HCT116 (cell line): ENCODE results near the gene GPALPP1.

ENCODE experiments used
- EZH2 ChIP-seq: fragments of 200-600 bp; sonication (generic); IDR thresholded peaks from 2 replicates; pipeline ENCODE4 v1.6.1; 2017; ENCODE audit warnings: antibody characterized with exemption, mixed run types
- EZH2phosphoT487 ChIP-seq: fragments of 200-600 bp; IDR thresholded peaks from 2 replicates; pipeline ENCODE4 v1.6.1; 2018; ENCODE audit warnings: antibody characterized with exemption, borderline replicate concordance
- POLR2A ChIP-seq: IDR thresholded peaks from 2 replicates; pipeline ENCODE4 v1.7.0; 2011; ENCODE audit warnings: borderline replicate concordance; ENCODE audit not compliant: insufficient read depth, insufficient read length; ENCODE audit errors: extremely low read depth
- ZNF274 ChIP-seq: fragments of 200-500 bp; sonication (Bioruptor generic); IDR thresholded peaks from 2 replicates; pipeline ENCODE4 v1.6.1; 2014; ENCODE audit warnings: mild to moderate bottlenecking, low read depth, low read length, inconsistent platforms
- TF ChIP-seq, protein P1 (sequence below), 3 experiments: fragments of 200-600 bp in 1 of 3; sonication (generic) in 1 of 3; IDR thresholded peaks in 2 of 3; conservative IDR thresholded peaks in 1 of 3; 2 replicates each; pipeline ENCODE4 v1.5.1; 2012 to 2017; ENCODE audit warnings: low read depth in 2 of 3, low read length in 2 of 3, antibody characterized with exemption in 1 of 3, borderline replicate concordance in 1 of 3, control low read depth in 1 of 3, mild to moderate bottlenecking in 1 of 3, mixed read lengths in 1 of 3, mixed run types in 1 of 3, moderate library complexity in 1 of 3; ENCODE audit not compliant: insufficient read depth in 1 of 3

DNA sequence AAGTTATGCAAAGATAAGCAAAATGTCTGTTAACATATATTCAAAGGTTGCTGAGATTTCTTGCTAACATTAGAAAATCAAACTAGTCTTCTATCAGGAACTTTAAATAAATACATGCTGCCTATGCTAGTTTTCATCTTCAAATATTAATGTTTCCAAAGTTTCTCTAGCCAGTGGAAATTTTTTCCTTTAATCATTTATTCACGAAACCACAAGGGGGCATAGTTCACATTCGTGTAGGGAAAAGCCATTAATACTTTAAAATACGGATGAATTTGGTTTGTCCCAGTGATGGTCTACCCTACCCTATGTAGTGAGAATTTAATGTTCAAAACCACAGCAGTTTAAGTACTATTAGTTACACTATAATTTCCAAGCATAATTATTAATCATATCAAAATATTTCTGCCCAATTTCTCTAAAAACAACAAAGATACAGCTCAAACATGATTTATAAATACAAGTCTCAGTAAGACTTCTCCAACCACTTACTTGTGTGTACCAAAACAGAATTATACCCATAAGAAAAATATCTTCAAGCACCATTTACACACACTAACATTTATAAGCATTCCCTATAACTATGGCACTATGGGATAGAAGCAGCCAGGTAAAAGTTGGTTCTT lies 16.3 kb upstream of the GPALPP1 start:
- TF ChIP-seq EZH2phosphoT487 (no peak), POLR2A (no peak), ZNF274 (no peak), EZH2 (no peak)
- TF ChIP-seq, protein P1, sequence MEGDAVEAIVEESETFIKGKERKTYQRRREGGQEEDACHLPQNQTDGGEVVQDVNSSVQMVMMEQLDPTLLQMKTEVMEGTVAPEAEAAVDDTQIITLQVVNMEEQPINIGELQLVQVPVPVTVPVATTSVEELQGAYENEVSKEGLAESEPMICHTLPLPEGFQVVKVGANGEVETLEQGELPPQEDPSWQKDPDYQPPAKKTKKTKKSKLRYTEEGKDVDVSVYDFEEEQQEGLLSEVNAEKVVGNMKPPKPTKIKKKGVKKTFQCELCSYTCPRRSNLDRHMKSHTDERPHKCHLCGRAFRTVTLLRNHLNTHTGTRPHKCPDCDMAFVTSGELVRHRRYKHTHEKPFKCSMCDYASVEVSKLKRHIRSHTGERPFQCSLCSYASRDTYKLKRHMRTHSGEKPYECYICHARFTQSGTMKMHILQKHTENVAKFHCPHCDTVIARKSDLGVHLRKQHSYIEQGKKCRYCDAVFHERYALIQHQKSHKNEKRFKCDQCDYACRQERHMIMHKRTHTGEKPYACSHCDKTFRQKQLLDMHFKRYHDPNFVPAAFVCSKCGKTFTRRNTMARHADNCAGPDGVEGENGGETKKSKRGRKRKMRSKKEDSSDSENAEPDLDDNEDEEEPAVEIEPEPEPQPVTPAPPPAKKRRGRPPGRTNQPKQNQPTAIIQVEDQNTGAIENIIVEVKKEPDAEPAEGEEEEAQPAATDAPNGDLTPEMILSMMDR (IDR thresholded peaks at IDR 0.05 in 2 of 3, conservative IDR thresholded peaks at IDR 0.05 in 1 of 3; ENCODE audit: borderline replicate concordance in 1 of 3, insufficient read depth in 1 of 3, low read depth in 2 of 3, low read length in 2 of 3) = peak; percentile 22 to 53 (median 47); a peak in 4 of 6 replicates
